C4-2B (cell line): ENCODE measurements around the gene TRAP1.

ENCODE experiments used
- H3K27ac ChIP-seq: fragments of 450-650 bp; 2 replicates; pipeline ENCODE4 v1.5.1; 2017
- CTCF ChIP-seq: fragments of 450-650 bp; conservative IDR thresholded peaks from 2 replicates; pipeline ENCODE4 v1.5.1; 2017; ENCODE audit warnings: mild to moderate bottlenecking
- ZFX ChIP-seq: fragments of 450-650 bp; IDR thresholded peaks from 2 replicates; pipeline ENCODE4 v1.6.1; 2017

Gene TRAP1

GRCh38 chr16:3712861-3713372 is 4.4 kb downstream of the TRAP1 start:
- no peak overlapping the region for H3K27ac ChIP-seq
- TF ChIP-seq ZFX: no peak
- no peak for TF ChIP-seq CTCF

DNA sequence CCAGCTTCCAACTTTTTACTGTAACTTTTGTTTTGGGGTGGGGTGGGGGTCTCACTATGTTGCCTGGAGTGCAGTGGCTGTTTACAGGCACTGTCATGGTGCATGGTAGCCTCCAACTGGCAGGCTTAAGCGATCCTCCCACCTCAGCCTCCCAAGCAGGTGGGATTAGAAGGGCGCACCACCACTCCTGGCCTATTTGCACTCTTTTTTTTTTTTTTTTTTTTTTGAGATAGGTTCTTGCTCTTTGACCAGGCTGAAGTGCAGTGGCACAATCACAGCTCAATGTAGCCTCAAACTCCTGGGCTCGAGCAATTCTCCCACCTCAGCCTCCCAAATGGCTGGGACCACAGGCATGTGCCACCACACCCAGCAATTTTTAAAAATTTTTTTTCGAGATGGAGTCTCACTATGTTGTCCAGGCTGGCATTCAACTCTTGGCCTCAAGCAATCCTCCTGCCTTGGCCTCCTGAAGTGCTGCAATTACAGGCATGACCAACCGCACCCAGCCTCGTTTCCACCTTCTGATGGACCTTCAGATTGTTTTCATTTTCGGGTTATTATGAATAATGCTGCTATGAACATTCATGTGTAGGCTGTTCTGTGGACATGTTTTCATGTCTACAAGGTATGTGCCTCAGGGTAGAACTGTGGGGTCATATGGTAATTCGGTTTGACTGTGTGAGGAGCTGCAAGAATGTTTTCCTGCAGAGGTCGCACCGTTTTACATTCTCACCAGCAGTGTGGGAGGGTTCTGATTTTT is 10.9 kb downstream of the TRAP1 start:
- TF ChIP-seq CTCF: no peak
- TF ChIP-seq ZFX: no peak
- no peak overlapping the region for H3K27ac ChIP-seq

DNA sequence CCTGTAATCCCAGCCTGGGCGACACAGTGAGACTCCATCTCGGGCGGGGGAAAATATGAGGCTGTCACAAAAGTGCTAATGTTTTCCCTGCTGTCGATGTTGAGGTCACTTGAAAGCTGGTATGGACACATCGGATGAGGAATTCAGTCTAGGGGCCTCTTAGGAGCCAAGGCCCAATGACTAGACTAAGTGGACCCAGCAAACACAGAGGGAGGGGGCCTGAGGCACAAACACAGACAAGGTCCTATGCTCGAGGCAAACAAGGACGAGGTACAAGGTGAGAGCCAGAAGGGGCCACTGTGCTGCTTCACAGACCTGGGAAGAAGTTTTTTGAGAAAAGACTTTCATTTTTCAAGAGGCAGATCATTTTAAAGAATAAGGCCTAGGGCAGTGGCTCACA is 15.2 kb downstream of the TRAP1 start:
- TF ChIP-seq CTCF (no peak), ZFX (no peak)

GRCh38 chr16:3701531-3701930 is 15.8 kb downstream of the TRAP1 start:
- no peak for TF ChIP-seq CTCF
- TF ChIP-seq ZFX: no peak

More for the DNA sequence above, 15.2 kb downstream of the TRAP1 start:
- H3K27ac ChIP-seq: no peak overlapping the region

DNA sequence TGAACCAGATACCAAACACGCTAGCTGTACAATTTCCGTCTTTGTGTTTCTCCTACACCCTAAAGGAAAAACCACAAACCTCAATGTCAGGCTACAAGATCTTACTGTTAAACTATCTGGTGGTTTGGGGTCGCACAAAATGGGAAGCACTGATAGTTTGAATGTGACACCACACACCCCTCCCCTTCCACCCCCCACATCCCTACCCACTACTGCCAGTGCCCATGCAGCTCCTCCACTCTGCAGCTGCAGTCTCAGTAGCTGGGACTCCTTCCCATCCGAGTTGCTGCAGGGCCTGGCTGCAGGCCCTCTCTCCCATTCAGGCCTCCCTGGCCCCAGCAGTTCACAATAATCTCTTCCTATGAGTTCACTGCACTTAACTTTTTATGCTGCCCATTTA is 18.4 kb downstream of the TRAP1 start:
- TF ChIP-seq CTCF (no peak), ZFX (no peak)

More at GRCh38 chr16:3701531-3701930, 15.8 kb downstream of the TRAP1 start:
- no peak overlapping the region for H3K27ac ChIP-seq

DNA sequence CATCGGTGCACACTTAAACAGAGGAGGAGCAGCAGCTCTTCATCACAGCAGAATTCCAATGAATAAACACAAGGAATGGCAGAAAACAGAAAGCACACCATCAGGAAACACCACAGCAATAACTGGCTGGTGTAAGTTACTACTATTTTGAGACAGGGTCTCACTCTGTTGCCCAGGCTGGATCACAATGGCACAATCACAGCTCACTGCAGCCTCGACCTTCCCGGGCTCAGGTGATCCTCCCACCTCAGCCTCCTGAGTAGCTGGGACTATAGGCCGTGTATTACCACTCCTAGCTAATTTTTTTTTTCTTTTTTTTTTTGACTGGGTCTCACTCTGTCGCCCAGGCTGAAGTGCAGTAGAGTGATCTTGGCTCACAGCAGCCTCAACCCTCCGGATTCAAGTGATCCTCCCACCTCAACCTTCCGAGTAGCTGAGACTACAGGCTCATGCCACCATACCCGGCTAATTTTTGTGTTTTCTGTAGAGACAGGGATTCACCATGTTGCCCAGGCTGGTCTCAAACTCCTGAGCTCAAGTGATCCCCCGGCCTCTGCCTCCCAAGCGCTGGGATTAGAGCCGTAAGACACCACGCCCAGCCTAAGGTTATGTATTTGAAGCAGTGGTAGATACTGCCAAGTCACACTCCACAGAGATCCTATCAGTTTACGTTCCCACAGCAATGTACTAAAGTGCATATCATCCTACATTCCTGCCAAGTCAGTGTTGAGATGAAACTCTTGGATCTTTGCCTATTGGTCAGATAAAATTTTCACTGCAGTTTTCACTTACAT is 20.7 kb downstream of the TRAP1 start:
- peak overlapping the region; percentile 16; the same call in 1 of the 2 replicates for H3K27ac ChIP-seq
- TF ChIP-seq CTCF (no peak), ZFX (no peak)

More for the DNA sequence above, 18.4 kb downstream of the TRAP1 start:
- H3K27ac ChIP-seq: no peak overlapping the region
